HEK293 (cell line): ENCODE results near the gene DSCAML1.

ENCODE experiments used
- CTCF ChIP-seq: fragments of 450-650 bp; formaldehyde crosslinking; IDR thresholded peaks from 2 replicates; pipeline ENCODE4 v1.5.1; 2016; ENCODE audit warnings: missing biosample characterization, missing genetic modification characterization
- PBX3 ChIP-seq: sonication (generic); formaldehyde crosslinking; IDR thresholded peaks from 2 replicates; pipeline ENCODE4 v1.8.1; 2022; ENCODE audit warnings: mild to moderate bottlenecking, moderate library complexity, missing genetic modification reagents

- TF ChIP-seq CTCF (tag by site-specific recombination) (no peak), PBX3 (CRISPR knock-in tag) (no peak)
Observed at GRCh38 chr11:117584056-117584830, 212.8 kb downstream of the DSCAML1 start.
